Activated CD8-positive, alpha-beta memory T cell treated with anti-CD3 and anti-CD28 coated beads, Interleukin-2, amount 50 U/mL, for 4 hours (primary cell): ENCODE results near the gene ICA1.
"Not testable (repeated sequence)": the region's sequence is repeated elsewhere in the genome, so short reads cannot be mapped to it uniquely, and the experiment has no call there.

Experiments used
- DNase-seq: peaks from one replicate; pipeline ENCODE4 v3.0.0-alpha.2; 2020

The ICA1 gene

DNA sequence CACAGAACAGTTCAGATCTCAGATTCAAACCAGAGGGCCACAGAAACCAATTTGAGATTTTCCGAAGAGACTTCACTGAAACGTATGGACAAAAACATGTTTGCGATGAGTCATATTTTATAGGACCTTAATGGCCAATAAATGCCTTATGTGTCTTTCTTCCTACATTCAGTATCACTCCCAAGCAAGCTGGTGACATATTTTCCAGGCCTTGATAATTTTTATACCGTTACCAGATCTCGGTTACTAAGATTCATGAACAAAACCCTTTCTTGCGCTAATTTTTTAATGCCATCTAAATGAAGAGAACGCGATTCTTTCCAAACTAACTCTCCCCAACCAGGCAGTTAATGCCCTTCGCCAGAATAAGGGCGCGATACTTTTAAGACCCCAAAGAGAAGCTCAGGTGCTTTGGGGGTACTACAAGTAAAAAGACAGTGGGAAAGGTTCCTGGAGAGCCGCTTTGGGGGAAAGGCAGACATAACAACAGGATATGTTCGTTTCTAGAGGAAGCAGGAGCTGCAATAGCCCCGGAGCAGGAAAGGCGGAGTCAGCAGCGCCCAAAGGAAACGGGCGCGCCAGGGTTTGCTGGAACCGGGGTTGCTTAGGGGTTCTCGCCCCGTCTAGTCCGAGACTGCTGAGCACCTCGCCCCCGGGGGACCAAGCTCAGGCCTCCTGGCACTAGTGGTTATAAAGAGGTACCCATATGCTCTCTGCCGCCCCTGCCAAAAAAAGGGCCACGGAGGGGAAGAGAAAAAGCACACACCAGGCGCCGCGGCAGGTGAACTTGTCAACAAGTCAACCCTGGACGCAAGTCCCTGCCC is 884 bp downstream of the ICA1 start:
- DNase-seq = no peak

DNA sequence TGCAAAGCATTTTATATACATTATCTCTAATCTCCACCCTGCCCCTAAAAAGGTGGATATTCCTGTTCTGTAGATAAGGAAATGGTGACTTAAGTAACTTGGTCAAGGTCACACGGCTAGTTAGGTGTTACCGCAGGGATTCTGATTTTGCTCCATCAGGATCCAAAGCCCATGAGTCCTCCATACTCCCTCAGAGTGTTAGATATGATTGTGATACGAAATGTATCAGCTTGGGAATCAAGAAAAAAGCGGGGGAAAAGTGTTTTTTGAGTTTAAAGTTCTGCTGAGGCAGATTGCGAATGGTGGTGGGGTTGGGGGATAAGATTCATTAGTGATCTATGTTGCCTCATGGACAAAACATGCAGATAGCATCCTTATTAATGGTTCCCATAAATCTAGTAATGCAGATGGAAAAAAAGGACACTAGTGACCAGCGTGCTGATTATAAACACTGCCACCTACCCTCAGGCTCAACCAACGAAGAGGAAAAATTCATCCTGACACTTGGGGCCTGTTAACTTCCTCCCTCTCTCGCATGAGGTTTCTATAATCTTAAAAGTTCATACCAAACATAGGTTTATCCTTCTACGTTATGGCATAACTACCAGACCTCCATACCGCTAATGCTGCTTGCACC is 2.3 kb downstream of the ICA1 start:
- DNase-seq = no peak

DNA sequence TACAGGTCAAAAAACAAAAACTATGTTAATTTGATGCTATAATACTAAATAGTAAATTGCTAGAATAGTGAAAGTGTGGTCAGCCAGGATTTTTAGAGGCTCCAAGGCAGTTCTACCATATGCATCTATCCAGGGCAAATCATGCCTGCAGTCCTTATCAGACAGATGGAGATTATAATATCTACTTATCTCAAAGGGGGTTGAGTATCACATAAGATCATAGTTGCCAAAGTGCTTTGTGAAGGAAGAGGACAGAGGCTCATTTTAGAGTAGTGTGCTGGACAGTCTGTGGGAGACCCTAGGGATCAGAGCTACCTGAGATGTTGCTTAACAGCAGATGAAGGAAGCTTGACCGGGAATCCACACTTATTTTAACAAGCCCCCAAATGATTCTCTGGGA is 3.2 kb downstream of the ICA1 start:
- DNase-seq = no peak

DNA sequence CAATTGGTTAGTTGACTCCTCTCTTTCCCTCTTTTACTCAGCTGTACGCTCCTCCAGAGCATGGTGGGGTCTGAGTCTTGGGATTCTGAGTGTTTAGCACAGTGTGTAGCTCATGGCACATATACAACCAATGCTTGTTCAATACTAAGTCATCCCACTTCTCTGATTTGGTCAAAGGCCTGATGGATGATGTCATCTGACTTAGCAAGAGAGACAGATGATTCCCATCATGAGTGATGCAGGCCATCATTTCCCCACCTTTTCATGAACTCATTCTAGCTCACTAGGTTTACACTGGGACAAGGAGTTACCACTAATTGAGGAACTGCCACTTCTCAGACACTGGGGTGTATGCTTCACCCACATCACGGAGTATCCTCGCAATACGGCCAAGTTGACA is 3.8 kb downstream of the ICA1 start:
- DNase-seq = no peak

DNA sequence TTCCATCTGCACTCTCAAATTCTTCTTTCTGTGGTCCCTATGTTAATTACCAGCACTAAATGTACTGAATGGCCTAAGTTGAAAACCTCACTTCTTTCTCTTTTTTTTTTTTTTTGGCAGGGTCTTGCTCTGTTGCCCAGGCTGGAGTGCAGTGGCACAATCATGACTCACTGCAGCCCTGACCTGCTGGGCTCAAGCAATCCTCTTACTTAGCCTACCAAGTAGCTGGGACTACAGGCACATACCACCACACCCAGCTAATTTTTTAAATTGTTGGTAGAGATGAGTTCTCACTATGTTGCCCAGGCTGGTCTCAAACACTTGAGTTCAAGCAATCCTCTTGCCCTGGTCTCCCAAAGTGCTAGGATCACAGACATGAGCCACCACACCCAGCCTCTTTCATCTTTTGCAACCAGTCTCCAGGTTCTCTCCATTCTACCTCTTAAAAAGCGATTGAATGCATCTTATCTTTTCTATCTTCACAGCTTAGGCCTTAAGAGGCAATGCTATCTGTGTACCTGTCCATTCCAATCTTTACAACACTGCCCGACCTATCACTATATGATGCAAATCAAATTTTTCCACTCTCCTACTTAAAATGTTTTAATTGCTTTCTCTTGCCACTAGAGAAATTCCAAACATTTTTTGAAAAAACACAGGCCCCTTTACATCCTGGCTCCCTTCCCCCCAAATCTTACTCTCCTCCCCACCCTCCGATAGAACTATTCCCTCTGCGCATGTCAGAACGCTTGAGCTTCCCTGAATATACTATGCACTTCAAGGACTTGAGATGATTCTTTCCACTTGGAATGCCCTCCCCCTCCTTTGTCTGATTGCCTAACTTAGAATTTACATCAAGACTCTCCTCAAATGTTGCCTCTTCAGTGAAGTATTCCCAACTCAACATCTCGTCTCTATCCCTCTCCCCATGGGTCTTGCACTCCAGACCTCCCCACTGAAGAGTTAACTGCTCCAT is 6.0 kb downstream of the ICA1 start:
- no peak for DNase-seq

DNA sequence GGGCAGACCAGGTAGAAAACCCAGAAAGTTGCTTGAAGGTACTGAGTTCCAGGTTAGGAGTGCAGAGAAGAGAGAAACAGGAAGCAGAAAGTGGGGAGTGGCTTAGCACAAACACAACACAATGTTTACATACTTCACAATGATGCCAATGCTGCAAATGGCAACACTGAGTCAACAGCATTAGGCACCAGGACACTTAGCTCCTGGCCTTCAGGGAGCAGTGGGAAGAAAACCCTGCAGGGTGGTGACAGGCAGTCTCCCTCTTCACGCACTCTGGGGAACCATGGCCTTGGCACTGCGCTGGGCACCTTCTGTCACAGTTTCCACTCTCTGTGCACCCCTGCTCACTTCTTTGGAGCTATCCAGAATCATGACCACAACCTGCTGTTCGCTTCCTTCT is 7.3 kb downstream of the ICA1 start:
- DNase-seq = no peak

DNA sequence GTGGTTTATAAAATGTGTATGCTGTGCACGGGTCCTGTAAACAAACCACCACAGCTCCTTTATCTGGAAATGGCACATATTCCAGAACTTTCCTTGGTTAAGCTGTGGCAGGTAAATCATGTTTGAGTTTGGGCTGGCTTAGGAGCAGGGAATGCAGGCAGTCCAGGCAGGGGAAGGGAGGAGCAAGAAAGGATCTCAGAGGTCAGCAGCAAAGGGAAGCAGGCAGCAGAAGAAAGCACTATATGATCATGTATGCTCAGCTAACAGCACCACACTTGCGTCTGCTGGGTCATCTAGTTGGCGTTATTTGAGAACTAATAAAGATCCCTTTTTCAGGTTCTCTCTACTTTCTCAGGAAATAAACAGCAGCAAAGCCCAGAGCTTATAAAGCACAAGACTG is 7.8 kb downstream of the ICA1 start:
- no peak for DNase-seq

DNA sequence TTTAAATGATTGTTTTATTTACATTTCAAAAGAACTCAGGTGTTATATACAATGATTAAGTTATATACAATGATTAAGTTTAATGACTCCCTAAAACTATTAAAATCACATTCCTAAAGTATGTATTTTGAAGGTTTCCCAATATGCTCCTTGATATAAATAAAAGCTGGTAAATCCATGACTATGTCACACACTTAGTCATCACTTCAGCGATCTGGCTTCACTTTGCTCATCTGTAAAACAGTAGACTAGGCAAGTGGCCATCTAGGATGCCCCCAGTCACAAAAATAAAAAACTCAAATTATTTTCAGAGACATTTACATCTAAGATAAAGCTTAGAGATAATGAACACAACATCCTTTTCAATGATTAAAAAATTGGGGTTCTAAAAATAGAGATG is 10.8 kb downstream of the ICA1 start:
- DNase-seq = no peak

DNA sequence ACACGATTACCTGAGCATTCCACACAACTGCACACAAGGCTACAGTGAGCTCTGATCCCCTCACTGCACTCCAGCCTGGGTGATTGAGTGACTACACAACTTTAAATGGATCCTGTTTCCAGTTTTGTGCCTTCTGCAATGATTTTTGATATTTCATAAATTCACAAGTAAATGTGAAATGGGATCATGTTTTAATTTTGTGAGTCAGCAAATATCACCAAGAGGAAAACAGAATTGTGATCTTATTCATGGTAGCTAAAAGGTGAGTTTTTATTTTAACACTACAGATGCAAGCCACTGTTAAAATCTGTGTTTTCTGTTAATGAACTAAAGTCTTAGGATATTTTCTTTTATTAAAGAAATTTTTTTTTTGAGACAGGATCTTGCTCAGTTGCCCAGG is 11.4 kb downstream of the ICA1 start:
- no peak for DNase-seq

DNA sequence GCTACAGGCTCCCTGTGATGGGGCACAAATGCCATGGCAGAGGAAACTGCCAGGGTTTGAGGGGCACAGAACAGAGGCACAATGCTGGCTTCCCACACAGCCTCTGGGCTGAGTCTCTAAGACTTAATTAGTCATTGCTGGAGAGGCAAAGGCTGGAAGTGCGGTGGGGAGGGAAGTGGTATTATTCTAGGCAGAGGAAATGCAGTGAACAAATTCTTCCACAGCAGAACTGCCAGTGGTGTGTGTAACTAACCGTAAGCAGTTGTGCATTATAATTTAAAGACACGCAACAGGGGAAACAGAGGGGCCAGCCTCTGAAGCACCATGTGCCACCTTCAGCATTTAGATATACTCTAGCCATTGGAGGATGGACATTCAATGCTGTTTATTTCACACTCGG is 12.8 kb downstream of the ICA1 start:
- DNase-seq = no peak

DNA sequence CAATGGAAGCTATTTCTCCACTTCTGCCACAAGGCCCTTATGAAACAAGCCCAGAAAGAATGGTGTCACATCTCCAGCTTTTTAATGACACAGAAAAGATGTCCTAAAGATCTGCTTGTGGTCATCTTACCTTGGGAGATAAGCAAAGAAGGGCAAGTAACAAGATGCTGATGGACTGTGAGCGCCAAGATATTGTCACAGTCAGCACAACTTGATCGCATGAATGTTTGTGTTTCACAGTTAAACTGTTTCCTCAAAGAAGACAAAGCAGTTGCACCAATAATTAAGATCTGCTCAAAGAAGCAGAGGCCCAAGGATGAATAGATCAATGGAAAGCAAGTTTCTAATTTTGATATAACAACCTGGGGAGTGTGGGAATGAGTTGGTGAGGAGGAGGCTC is 15.9 kb downstream of the ICA1 start:
- no peak for DNase-seq

DNA sequence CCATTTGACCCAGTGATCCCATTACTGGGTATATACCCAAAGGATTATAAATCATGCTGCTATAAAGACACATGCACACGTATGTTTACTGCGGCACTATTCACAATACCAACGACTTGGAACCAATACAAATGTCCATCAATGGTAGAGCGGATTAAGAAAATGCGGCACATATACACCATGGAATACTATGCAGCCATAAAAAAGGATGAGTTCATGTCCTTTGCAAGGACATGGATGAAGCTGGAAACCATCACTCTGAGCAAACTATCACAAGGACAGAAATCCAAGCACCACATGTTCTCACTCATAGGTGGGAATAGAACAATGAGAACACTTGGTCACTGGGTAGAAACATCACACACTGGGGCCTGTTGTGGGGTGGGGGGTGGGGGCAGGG is 16.9 kb downstream of the ICA1 start:
- not testable (repeated sequence) for DNase-seq

DNA sequence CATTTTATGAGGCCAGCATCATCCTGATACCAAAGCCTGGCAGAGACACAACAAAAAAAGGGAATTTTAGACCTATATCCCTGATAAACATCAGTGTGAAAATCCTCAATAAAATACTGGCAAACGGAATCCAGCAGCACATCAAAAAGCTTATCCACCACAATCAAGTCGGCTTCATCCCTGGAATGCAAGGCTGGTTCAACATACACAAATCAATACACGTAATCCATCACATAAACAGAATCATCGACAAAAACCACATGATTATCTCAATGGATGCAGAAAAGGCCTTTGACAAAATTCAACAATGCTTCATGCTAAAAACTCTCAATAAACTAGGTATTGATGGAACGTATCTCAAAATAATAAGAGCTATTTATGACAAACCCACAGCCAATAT is 18.9 kb downstream of the ICA1 start:
- not testable (repeated sequence) for DNase-seq

DNA sequence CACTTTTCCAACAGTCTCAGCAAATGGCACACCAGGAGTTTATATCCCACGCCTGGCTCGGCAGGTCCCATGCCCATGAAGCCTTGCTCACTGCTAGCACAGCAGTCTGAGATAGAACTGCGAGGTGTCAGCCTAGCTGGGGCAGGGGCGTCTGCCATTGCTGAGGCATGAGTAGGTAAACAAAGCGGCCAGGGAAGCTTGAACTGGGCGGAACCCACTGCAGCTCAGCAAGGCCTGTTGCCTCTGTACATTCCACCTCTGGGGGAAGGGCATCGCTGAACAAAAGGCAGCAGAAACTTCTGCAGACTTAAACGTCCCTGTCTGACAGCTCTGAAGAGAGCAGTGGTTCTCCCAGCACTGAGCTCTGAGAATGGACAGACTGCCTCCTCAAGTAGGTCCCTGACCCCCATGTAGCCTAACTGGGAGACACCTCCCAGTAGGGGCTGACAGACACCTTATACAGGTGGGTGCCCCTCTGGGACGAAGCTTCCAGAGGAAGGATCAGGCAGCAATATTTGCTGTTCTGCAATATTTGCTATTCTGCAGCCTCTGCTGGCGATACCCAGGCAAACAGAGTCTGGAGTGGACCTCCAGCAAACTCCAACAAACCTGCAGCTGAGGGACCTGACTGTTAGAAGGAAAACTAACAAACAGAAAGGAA is 22.1 kb downstream of the ICA1 start:
- DNase-seq = not testable (repeated sequence)

DNA sequence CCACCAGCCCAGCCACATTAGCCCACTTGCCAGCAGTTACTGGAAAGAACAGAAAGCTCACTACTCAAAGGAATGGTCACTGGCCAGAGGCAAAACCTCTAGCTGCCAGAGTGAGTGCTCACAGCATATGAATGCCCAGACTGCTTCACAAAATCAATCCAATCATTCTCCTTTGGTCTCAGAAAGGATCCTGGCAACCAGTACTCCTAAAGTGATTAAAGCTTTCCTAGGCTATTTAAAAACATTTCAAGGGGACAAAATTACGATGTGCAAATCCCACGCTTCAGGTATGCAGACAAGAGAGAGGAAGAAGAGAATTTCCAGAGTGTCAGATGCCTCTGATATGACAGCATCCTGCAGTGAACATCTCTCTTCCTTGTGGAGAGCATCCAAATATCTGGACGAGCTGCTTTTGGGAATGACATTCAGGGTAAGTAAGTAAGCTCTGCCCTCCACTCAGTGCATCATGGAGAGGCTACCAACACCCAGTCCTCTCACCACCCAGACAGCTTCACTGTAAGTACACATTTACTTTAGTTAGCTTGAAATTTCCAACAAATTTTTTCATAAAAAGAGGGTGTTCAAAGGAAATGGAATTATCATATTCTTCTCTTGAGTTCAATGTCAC is 25.1 kb downstream of the ICA1 start:
- DNase-seq = no peak

DNA sequence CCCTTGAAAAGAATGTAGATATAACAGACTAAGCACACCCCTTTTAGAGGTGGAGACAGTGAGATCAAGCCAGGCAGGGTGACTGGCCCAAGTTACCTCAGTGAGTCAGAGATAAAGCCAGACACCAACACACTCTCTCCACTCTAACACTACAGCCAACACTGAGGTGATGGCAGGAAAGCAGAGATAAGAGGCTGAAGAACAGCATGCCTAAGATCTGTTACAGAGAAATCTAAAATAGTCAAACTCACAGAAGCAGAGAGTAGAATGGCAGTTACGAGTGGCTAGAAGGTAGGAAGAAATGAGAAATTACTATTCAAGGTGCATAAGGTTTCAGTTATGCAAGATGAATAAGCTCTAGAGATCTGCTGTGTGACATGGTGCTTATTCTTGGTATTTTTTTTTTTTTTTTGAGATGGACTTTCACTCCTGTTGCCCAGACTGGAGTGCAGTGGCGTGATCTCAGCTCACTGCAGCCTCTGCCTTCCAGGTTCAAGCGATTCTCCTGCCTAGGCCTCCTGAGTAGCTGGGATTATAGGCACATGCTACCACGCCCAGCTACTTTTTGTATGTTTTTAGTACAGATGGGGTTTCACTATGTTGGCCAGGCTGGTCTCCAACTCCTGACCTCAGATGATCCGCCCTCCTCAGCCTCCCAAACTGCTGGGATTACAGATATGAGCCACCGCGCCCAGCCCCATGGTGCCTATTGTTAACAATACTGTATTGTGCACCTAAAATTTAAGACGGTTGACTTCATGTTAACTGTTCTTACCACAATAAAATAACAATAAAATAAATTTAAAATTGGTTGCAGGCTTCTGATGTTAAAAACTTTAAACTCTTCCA is 28.7 kb downstream of the ICA1 start:
- DNase-seq = no peak

DNA sequence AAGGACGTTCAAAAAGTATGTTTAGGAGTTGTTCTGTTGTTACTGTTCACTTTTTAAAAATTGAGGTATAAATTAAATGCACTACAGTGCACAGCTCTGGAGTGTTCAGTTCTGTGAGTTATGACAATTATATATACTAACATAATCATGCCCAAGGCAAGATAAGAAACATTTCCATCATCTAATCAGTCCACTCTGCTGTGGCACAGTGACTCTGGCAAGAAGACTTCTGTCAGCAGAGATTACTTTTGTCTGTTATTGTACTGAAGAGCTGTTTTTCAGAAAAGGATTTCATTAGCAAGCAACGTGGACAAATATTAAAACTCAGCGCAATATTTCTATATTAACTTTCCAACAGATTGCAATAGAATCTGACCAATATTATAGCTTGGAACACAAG is 32.0 kb downstream of the ICA1 start:
- DNase-seq = no peak

DNA sequence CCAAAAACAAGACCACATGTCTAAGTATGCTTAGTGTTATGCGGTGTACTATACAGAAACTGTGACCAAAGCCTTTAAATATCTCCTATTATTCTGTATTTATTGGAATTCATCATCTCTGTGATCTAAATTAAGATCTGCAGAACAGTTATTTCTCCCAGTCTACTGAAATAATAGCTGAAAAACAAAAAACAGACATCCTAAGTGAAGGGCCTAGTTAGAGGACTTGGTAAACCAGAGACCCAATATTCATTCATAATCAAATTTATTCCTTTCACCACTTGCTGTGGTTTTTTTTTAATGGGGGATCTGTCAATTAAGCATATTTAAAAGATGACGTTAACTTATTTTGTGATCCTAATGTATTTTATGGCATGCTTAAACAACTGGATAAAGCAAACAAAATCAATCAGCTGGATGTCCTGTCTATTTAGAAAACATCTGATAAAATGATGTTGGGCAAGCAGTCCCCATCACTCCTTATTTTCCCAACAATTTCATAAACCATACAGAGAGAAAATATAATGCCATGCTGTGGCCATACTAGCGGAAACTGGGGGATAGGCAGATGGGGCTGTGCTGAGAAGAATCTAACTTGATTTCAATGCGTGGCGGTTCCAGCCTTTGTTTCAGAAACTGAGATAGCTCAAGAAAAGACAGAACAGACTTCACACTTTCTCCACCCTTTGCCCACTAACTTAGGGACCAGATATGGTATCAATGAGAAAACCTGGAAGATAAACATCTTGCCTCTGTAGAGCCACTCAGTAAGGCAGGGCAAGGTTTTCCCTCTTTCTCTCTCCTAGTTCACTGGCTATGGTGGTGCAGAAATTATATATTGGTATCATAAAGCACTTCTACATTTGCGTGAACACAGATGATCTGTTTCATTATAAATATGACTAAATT is 32.9 kb downstream of the ICA1 start:
- no peak for DNase-seq

DNA sequence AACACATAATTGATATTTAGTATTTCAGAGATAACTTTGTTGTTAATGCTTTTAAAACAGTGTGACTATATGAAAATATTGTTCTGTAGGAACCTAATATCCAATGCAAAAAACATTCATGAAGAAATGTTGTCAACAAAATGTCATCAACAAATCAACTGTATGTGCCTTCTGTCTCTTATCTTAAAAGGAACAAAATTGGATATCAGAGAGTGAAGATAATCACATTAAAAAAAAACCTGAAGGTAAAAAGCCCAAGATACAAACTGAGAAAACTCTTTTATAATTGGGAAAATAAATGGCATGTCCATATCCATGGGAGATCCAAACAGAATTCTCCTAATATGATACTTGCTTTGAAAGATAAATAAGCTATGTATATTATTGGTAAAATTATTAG is 33.9 kb downstream of the ICA1 start:
- DNase-seq = no peak

DNA sequence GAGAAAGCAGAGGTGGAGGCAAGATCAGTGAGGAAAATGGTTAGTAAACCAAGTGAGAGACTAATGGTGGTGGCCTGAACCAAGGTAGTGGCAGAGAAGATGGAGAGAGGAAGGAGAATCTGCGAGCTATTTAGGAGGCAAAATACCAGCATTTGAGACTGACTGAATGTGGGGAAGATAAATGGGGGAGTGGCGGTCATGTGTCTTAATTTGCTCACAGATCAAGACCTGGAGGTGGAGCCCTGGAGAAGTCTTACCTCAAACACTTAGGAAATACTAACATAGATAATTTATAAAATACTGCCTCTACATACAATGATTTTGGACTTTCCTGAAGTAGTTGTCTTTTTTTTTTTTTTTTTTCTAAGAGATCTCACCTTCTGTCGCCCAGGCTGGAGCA is 34.7 kb downstream of the ICA1 start:
- DNase-seq = no peak
